ENCODE measurements around the gene PDZD2. TPM values are rescaled to one million over a fixed set of nuclear protein-coding genes. Genes with fewer than 3 reads are reported as not detected.

The PDZD2 gene
- total RNA-seq, 1 experiment from 2014 or later: not detected

- H2AFZ ChIP-seq: no peak overlapping the region
- no peaks in the 10 kb centered on the region for H3K79me2 ChIP-seq (ENCODE audit: low read depth)
- no peak overlapping the region for H3K4me2 ChIP-seq
- no peak overlapping the region for H3K4me3 ChIP-seq
- H3K27ac ChIP-seq: no peak overlapping the region
- BruUV-seq (replicated peaks): no TSS peak
- DNase-seq: no peak
- ChIA-PET POLR2A (ENCODE audit: unreplicated experiment) (no interaction called here), CTCF (no interaction called here)
- H3K9me3 ChIP-seq (ENCODE audit: insufficient read depth, low read depth): no peaks in the 10 kb centered on the region
- no peak for TF ChIP-seq EZH2 (IDR thresholded peaks at IDR 0.05; ENCODE audit: low read depth)
- TF ChIP-seq CTCF (conservative IDR thresholded peaks at IDR 0.05): no peak
- no peaks in the 10 kb centered on the region for H3K4me1 ChIP-seq (replicated peaks; ENCODE audit: insufficient read depth)
- no peaks in the 10 kb centered on the region for H3F3A ChIP-seq (ENCODE audit: insufficient read depth, low read depth)
- H3K9me2 ChIP-seq (ENCODE audit: insufficient read depth): no peaks in the 10 kb centered on the region
- H4K20me1 ChIP-seq (ENCODE audit: insufficient read depth): no peaks in the 10 kb centered on the region
- intact Hi-C loops (cut with micrococcal nuclease; ENCODE audit: unreplicated experiment): no loop called here
- H3K36me3 ChIP-seq (ENCODE audit: low read depth): no peaks in the 10 kb centered on the region
- peaks cover 92% of the 10 kb centered on the region for H3K27me3 ChIP-seq (ENCODE audit: insufficient read depth, low read depth)
These were observed 342.5 kb downstream of the PDZD2 start for GRCh38 chr5:31981361-31981945.

- DNase-seq: no peak
- ChIA-PET CTCF (no interaction called here), POLR2A (ENCODE audit: unreplicated experiment) (no interaction called here)
- TF ChIP-seq CTCF (conservative IDR thresholded peaks at IDR 0.05) (no peak), EZH2 (IDR thresholded peaks at IDR 0.05; ENCODE audit: low read depth) (no peak)
- H3K79me2 ChIP-seq (ENCODE audit: low read depth): no peaks in the 10 kb centered on the region
- H2AFZ ChIP-seq: no peak overlapping the region
- H3K27ac ChIP-seq: no peak overlapping the region
- intact Hi-C loops (cut with micrococcal nuclease; ENCODE audit: unreplicated experiment): no loop called here
- no peaks in the 10 kb centered on the region for H4K20me1 ChIP-seq (ENCODE audit: insufficient read depth)
- no peaks in the 10 kb centered on the region for H3K4me1 ChIP-seq (replicated peaks; ENCODE audit: insufficient read depth)
- no peaks in the 10 kb centered on the region for H3F3A ChIP-seq (ENCODE audit: insufficient read depth, low read depth)
- H3K9me3 ChIP-seq (ENCODE audit: insufficient read depth, low read depth): no peaks in the 10 kb centered on the region
- peaks cover 94% of the 10 kb centered on the region for H3K27me3 ChIP-seq (ENCODE audit: insufficient read depth, low read depth)
- H3K4me3 ChIP-seq: no peak overlapping the region
- no TSS peak for BruUV-seq (replicated peaks)
- no peaks in the 10 kb centered on the region for H3K36me3 ChIP-seq (ENCODE audit: low read depth)
- no peaks in the 10 kb centered on the region for H3K9me2 ChIP-seq (ENCODE audit: insufficient read depth)
- H3K4me2 ChIP-seq: no peak overlapping the region
These were observed 343.1 kb downstream of the PDZD2 start for GRCh38 chr5:31982027-31982426.

GRCh38 chr5:31982621-31983020 lies 343.7 kb downstream of the PDZD2 start:
- CTCF ChIA-PET: no interaction called here
- BruUV-seq (replicated peaks): no TSS peak
- Histone ChIP-seq H3F3A (ENCODE audit: insufficient read depth, low read depth) (no peaks in the 10 kb centered on the region), H3K4me3 (no peak overlapping the region), H3K9me2 (ENCODE audit: insufficient read depth) (no peaks in the 10 kb centered on the region), H4K20me1 (ENCODE audit: insufficient read depth) (no peaks in the 10 kb centered on the region), H3K9me3 (ENCODE audit: insufficient read depth, low read depth) (no peaks in the 10 kb centered on the region), H3K4me1 (replicated peaks; ENCODE audit: insufficient read depth) (no peaks in the 10 kb centered on the region), H3K27ac (no peak overlapping the region), H3K27me3 (ENCODE audit: insufficient read depth, low read depth) (peaks cover 94% of the 10 kb centered on the region), H3K36me3 (ENCODE audit: low read depth) (no peaks in the 10 kb centered on the region), H3K4me2 (no peak overlapping the region), H2AFZ (no peak overlapping the region), H3K79me2 (ENCODE audit: low read depth) (no peaks in the 10 kb centered on the region)
- POLR2A ChIA-PET (ENCODE audit: unreplicated experiment): no interaction called here
- TF ChIP-seq CTCF (conservative IDR thresholded peaks at IDR 0.05) (no peak), EZH2 (IDR thresholded peaks at IDR 0.05; ENCODE audit: low read depth) (no peak)
- intact Hi-C loops (cut with micrococcal nuclease; ENCODE audit: unreplicated experiment): no loop called here
- DNase-seq: no peak

Measured in PC-9 (cell line).